AG09319 (cell line): ENCODE data around the gene DYSF.

Experiments
- DNase-seq: peaks from one replicate; pipeline ENCODE4 v3.0.0-alpha.2; 2010; ENCODE audit warnings: low read depth; ENCODE audit errors: extremely low read depth
- TF ChIP-seq, protein P1 (sequence below): IDR thresholded peaks from 2 replicates; pipeline ENCODE4 v1.5.1; 2011; ENCODE audit warnings: low read depth, mild to moderate bottlenecking, inconsistent platforms, low read length, moderate library complexity

The DYSF gene

DNA sequence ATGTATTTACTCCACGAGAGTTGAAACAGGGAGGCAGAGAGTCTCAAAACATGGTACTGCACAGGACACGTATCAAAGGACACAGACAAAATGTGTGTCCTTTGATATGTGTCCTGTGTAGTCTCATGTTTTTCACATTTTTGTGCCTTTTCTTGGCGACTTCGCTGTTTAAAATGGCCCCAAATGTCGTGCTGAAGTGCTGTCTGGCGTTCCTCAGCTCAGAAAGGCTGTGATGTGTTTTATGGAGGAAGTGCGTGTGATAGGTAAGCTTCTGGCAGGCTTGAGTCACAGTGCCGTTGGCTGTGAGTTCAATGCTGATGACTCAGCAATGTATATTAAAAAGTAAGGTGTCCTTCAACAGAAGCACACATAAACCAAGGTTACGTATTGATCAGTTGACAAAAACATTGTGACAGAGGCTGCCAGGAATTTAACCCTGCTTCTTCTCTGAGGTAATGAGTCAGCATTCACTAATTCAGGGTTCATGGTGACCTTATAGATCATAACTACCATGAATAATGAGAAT lies 78.2 kb downstream of the DYSF start:
- no peak for DNase-seq
- TF ChIP-seq, protein P1, sequence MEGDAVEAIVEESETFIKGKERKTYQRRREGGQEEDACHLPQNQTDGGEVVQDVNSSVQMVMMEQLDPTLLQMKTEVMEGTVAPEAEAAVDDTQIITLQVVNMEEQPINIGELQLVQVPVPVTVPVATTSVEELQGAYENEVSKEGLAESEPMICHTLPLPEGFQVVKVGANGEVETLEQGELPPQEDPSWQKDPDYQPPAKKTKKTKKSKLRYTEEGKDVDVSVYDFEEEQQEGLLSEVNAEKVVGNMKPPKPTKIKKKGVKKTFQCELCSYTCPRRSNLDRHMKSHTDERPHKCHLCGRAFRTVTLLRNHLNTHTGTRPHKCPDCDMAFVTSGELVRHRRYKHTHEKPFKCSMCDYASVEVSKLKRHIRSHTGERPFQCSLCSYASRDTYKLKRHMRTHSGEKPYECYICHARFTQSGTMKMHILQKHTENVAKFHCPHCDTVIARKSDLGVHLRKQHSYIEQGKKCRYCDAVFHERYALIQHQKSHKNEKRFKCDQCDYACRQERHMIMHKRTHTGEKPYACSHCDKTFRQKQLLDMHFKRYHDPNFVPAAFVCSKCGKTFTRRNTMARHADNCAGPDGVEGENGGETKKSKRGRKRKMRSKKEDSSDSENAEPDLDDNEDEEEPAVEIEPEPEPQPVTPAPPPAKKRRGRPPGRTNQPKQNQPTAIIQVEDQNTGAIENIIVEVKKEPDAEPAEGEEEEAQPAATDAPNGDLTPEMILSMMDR, result no peak

DNA sequence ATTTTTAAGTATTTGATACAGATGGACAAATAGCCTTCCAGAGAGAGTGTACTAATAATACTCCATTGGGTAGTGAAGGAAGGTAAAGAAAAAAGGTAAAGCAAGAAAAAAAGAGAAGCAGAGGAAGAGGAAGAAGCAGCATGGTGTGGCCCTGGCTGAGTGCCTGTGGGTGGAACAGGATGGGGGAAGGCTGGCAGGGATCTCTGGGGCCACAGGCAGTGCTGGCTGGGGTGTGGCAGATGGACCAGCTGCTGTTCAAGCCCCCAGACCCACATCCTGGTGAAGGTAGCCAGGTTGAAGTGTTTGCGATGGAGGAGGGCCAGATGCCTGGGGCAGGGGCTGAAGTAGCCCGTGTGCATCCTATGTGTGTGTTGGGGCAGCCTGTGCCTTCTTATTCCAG lies 79.0 kb downstream of the DYSF start:
- DNase-seq, result no peak
- TF ChIP-seq, protein P1, result no peak

DNA sequence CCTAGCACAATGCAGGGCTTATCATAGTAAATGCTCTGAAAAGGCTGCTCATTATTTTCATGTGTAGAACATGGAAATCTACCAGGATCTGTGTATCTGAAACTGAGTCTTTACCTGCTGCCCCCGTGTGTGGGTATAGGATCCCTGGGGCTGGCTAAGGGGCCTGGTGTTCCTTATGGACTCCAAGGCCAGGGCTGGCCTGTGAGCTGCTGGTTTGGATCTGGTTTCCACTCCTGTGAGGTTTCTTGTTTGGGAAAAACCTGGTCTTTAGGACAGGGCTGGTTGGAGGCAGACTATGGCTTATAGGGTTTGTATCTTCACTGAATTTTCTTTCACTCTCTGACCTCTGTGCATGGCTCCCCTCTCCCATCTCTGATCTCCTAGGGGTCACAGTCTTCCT lies 80.8 kb downstream of the DYSF start:
- DNase-seq, result no peak
- TF ChIP-seq, protein P1, result no peak

DNA sequence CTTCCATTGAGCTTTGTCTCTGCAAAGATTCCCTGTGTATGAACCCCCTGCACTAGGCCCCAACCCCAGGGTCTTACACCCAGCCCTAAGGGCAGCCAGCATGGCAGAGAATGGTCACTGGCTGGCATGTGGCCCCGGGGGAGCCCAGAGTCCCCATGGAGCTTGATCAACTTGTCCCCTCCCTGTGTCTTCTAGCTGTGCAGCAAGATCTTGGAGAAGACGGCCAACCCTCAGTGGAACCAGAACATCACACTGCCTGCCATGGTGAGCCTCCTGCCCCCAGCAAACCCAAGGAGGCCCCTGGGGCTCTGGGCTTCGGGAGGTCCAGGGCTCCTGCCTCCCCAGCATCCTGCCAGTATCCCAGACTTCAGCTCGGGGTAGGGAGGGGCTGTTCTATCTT lies 81.5 kb downstream of the DYSF start:
- TF ChIP-seq, protein P1, result no peak
- DNase-seq, result no peak

DNA sequence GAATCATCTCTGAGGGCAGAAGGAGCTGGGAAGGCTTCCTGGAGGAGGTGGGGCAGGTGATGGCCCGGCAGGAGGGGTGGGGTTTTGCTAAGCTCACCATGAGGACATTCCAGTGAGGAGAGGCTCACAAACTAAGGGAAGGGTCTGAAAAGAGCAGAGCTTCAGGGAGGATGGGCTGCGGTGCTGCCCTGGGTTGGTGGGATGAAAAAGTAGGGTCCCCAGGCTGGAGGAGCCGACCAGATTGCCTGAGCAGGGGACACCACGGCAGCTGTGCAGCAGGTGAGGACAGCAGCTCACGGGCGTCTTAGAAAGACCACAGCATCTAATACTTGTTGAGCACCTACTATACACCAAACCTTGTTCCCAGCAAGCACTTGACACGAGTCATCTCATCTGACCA lies 82.2 kb downstream of the DYSF start:
- no peak for DNase-seq
- TF ChIP-seq, protein P1, result no peak

DNA sequence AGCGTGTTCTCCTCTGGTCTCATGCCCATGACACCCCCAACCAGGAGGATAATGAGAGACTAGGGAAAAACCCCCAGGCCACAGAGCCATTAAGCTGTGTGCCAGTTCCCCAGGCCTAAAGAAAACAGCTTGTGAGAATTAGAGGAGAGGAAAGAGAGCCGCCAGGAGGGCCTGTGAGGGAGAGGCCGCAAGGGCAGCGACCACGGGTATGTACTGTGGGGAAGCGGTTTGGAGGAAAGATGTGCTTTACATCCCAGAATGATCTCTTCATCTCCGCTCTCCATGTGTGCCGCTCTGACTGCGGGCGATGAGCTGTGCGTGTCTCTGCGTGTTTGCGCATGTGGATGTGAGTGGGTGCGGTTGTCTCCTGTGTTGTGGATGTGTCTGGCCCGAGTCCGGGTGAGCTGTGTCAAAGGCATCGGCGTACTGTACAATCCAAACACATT lies 82.9 kb downstream of the DYSF start:
- no peak for DNase-seq
- TF ChIP-seq, protein P1, result no peak

DNA sequence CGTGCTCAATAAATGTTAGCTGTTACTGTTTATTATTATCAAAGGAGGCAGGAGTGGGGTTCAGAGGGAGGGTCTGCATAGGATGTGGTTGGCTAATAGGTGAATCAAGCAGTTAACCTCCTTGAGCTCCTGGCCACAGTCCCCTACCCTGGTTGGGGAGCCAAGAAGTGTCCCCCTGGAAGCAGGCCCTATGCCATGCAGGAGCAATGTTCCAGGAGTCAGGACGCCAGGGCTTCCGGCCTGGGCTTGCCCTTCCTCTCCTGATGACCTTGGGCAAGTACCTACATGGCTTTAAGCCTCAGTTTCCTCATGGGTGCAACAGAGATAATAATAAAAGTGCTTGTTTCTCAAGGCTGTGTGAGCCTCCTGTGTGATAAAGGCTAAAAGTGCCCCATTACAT lies 84.9 kb downstream of the DYSF start:
- no peak for DNase-seq
- TF ChIP-seq, protein P1, result no peak
